PC-9 (cell line): ENCODE measurements around the gene BCL11B.

ENCODE experiments used
- EZH2 ChIP-seq: fragments of 200-600 bp; sonication (generic); IDR thresholded peaks from 2 replicates; pipeline ENCODE4 v1.8.0; 2017; ENCODE audit warnings: antibody characterized with exemption, low read depth
- TF ChIP-seq, protein P1 (sequence below): fragments of 200-600 bp; sonication (generic); conservative IDR thresholded peaks from 2 replicates; pipeline ENCODE4 v1.6.1; 2017; ENCODE audit warnings: mixed run types, antibody characterized with exemption, mild to moderate bottlenecking, moderate library complexity

DNA sequence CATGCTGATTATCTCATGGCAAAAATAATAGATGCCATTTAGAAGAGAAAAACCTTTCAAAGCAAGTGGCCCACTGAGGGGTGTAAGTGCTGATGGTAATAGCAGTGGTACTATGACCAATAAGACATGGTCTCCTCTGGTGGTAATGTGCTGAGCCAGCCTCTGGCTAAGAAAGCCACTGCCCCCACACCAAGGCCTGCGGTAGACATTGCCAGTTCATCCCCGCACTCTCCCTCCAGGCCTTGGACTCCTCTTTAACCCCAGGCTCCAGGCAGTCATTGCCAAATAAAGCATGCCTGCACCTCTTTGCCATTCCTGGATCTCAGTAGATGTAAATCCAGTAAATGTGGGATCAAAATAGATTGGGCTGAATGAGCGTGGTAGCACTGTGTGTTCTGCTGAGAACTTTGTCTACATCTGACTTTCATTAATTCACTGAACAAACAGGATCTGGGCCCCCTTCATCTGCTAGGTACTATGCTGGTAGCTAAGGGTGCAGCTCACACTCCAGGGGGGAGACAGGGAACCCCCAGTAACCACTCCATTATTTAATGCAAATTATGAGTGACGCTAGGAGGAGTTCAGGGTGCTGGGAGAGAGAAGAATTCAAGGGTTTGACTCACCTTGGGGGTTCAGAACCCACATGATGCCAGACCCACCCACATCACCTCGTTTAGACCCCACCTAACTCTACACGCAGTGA lies 89.3 kb downstream of the BCL11B start:
- no peak for TF ChIP-seq EZH2
- TF ChIP-seq, protein P1, sequence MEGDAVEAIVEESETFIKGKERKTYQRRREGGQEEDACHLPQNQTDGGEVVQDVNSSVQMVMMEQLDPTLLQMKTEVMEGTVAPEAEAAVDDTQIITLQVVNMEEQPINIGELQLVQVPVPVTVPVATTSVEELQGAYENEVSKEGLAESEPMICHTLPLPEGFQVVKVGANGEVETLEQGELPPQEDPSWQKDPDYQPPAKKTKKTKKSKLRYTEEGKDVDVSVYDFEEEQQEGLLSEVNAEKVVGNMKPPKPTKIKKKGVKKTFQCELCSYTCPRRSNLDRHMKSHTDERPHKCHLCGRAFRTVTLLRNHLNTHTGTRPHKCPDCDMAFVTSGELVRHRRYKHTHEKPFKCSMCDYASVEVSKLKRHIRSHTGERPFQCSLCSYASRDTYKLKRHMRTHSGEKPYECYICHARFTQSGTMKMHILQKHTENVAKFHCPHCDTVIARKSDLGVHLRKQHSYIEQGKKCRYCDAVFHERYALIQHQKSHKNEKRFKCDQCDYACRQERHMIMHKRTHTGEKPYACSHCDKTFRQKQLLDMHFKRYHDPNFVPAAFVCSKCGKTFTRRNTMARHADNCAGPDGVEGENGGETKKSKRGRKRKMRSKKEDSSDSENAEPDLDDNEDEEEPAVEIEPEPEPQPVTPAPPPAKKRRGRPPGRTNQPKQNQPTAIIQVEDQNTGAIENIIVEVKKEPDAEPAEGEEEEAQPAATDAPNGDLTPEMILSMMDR = no peak
